Sigmoid colon (tissue), 7 donors: ENCODE data around the gene DDR1. TPM values are rescaled to one million over a fixed set of nuclear protein-coding genes. Genes with fewer than 3 reads are reported as not detected.

Experiments used
- DNase-seq: peaks from one replicate; pipeline ENCODE4 v3.0.0-alpha.2; 2019
- H3K27ac ChIP-seq, 4 donors: fragments of 200-600 bp; sonication (generic); one replicate each; pipeline ENCODE4 v1.5.1; 2016 to 2019; ENCODE audit warnings: mild to moderate bottlenecking in 1 of 4
- H3K27me3 ChIP-seq, 3 donors: fragments of 200-600 bp; sonication (generic); one replicate each; pipeline ENCODE4 v1.5.1; 2019; ENCODE audit warnings: mild to moderate bottlenecking in 1 of 3
- H3K36me3 ChIP-seq, 4 donors: fragments of 200-600 bp; sonication (generic); one replicate each; pipeline ENCODE4 v1.5.1; 2016 to 2019
- H3K4me1 ChIP-seq, 4 donors: fragments of 200-600 bp; sonication (generic); one replicate each; pipeline ENCODE4 v1.5.1; 2017 to 2019
- H3K4me3 ChIP-seq, 4 donors: fragments of 200-600 bp; sonication (generic); one replicate each; pipeline ENCODE4 v1.5.1; 2017 to 2019; ENCODE audit warnings: mild to moderate bottlenecking in 2 of 4, moderate library complexity in 1 of 4
- H3K9me3 ChIP-seq, 4 donors: fragments of 200-600 bp in 3 of 4; sonication (generic) in 3 of 4; one replicate each; pipeline versions ENCODE4 v1.5.1 to v1.6.1; 2013 to 2019
- CTCF ChIP-seq, 4 experiments: fragments of 450-650 bp in 3 of 4; fragments of 200-600 bp in 1 of 4; IDR thresholded peaks; one replicate each; pipeline ENCODE4 v1.5.1; 2016 to 2019; ENCODE audit warnings: antibody characterized with exemption in 4 of 4, mild to moderate bottlenecking in 3 of 4, moderate library complexity in 2 of 4
- EP300 ChIP-seq, 4 donors: sonication (generic); formaldehyde crosslinking; IDR thresholded peaks; one replicate each; pipeline ENCODE4 v1.6.1; 2017; ENCODE audit warnings: antibody characterized with exemption in 4 of 4
- POLR2A ChIP-seq, 2 donors: fragments of 450-650 bp; IDR thresholded peaks; one replicate each; pipeline ENCODE4 v1.6.1; 2016; ENCODE audit warnings: antibody characterized with exemption in 2 of 2, mild to moderate bottlenecking in 2 of 2, moderate library complexity in 2 of 2
- POLR2AphosphoS5 ChIP-seq, 4 donors: sonication (generic); formaldehyde crosslinking; IDR thresholded peaks; one replicate each; pipeline ENCODE4 v1.6.1; 2017; ENCODE audit warnings: antibody characterized with exemption in 4 of 4
- WGBS, 2 donors: extraction: QIAGEN DNeasy Blood & Tissue Kit; methylation state at CpG; one replicate each; pipeline ENCODE4 v1.1.7; 2013; 5-methylcytosine and 5-hydroxymethylcytosine counted together
- intact Hi-C: fragments of 100-400 bp; cut with DNase I; formaldehyde crosslinking; loops from one replicate; pipeline ENCODE4 v1.15.1; 2023
- polyA plus RNA-seq, 3 donors: library from polyadenylated mRNA; stranded (reverse); fragments of 200-250 nt; gene quantifications; one replicate each; pipeline ENCODE4 v1.2.3, GENCODE V29; 2013
- total RNA-seq, 4 donors: library from RNA; depleted of rRNA; stranded (reverse); fragments of >200 nt; gene quantifications; one replicate each; pipeline ENCODE4 v1.1.0, GENCODE V29; 2016
- donor health status: healthy with polysubstance abuse.
- donor health status: Bipolar disorder and iron deficiency.
- donor health status: healthy.

The DDR1 gene
- total RNA-seq (10 to 100 TPM in 2 of 4 donors, 1 to 10 TPM in 2; 7.9 to 25.2 (median 13.6) TPM), polyA plus RNA-seq (100 to 1,000 TPM in 1 of 3 donors, 10 to 100 TPM in 2; 25.7 to 110 (median 27.0) TPM)

GRCh38 chr6:30883685-30884520 lies at the start of gene DDR1:
TSS of gene DDR1 (plus strand) at chr6:30884519. CDS start at chr6:30888730, 4,211 bp downstream.
- DNase-seq, result peak; percentile 91
- TF ChIP-seq POLR2A (IDR thresholded peaks at IDR 0.05) (no peak), POLR2AphosphoS5 (IDR thresholded peaks at IDR 0.05) (peak in 1 of 4 donors; percentile 10)
- peak within 1 kb of the TSS; percentile 89 to 95 (median 94) for H3K27ac ChIP-seq
- H3K36me3 ChIP-seq, result peaks cover 0 to 2% (median under 1%) of the 10 kb centered on the region in 4 donors
- WGBS, 2 donors, result 3 to 7% methylated on average over 62 of the region's 62 CpGs
- peaks cover 0 to 46% (median 32%) of the 10 kb centered on the region in 4 donors for H3K4me1 ChIP-seq
- no peaks in the 10 kb centered on the region for H3K27me3 ChIP-seq
- H3K4me3 ChIP-seq, result peak within 1 kb of the TSS; percentile 80 to 93 (median 87)
- H3K9me3 ChIP-seq, result no peaks in the 10 kb centered on the region
- intact Hi-C loops, result loop anchor here (2.0 kb wide), 1 partner anchor 141 kb away; the partner anchor contains the start of gene FLOT1

- Histone ChIP-seq H3K9me3 (no peaks in the 10 kb centered on the region), H3K36me3 (no peaks in the 10 kb centered on the region), H3K27ac (no peak overlapping the region), H3K27me3 (no peaks in the 10 kb centered on the region), H3K4me3 (no peak overlapping the region), H3K4me1 (peaks cover 0 to 15% (median 0%) of the 10 kb centered on the region in 4 donors)
- TF ChIP-seq POLR2A (IDR thresholded peaks at IDR 0.05) (no peak), POLR2AphosphoS5 (IDR thresholded peaks at IDR 0.05) (no peak), EP300 (IDR thresholded peaks at IDR 0.05) (no peak), CTCF (IDR thresholded peaks at IDR 0.05) (no peak)
- WGBS, 2 donors, result 56 to 91% methylated on average over 4 of the region's 4 CpGs
- intact Hi-C loops, result no loop called here
- DNase-seq, result no peak
Observed at GRCh38 chr6:30834646-30835045, 49.7 kb upstream of the DDR1 start.

- H3K4me1 ChIP-seq, result peaks cover 0 to 15% (median 0%) of the 10 kb centered on the region in 4 donors
Observed at GRCh38 chr6:30835576-30835975, 48.7 kb upstream of the DDR1 start.

GRCh38 chr6:30836431-30836866 lies 47.9 kb upstream of the DDR1 start:
- WGBS, 2 donors, result 83 to 90% methylated on average over 1 of the region's 1 CpG
- Histone ChIP-seq H3K4me1 (peaks cover 0 to 15% (median 0%) of the 10 kb centered on the region in 4 donors), H3K9me3 (no peaks in the 10 kb centered on the region), H3K27ac (peak overlapping the region in 1 of 4 donors; percentile 17), H3K36me3 (no peaks in the 10 kb centered on the region), H3K4me3 (no peak overlapping the region), H3K27me3 (no peaks in the 10 kb centered on the region)
- no peak for DNase-seq
- intact Hi-C loops, result no loop called here
- no peak for TF ChIP-seq EP300 (IDR thresholded peaks at IDR 0.05)
- TF ChIP-seq POLR2A (IDR thresholded peaks at IDR 0.05), result no peak
- TF ChIP-seq POLR2AphosphoS5 (IDR thresholded peaks at IDR 0.05), result no peak
- TF ChIP-seq CTCF (IDR thresholded peaks at IDR 0.05), result no peak

More at GRCh38 chr6:30835576-30835975, 48.7 kb upstream of the DDR1 start:
- 90% methylated on average over 3 of the region's 3 CpGs for WGBS, 2 donors
- Histone ChIP-seq H3K27me3 (no peaks in the 10 kb centered on the region), H3K36me3 (no peaks in the 10 kb centered on the region), H3K9me3 (no peaks in the 10 kb centered on the region), H3K4me3 (no peak overlapping the region), H3K27ac (no peak overlapping the region)
- DNase-seq, result no peak
- intact Hi-C loops, result no loop called here
- TF ChIP-seq CTCF (IDR thresholded peaks at IDR 0.05), result no peak

- DNase-seq, result no peak
- TF ChIP-seq CTCF (IDR thresholded peaks at IDR 0.05) (no peak), POLR2AphosphoS5 (IDR thresholded peaks at IDR 0.05) (no peak), EP300 (IDR thresholded peaks at IDR 0.05) (no peak), POLR2A (IDR thresholded peaks at IDR 0.05) (no peak)
- Histone ChIP-seq H3K4me1 (peaks cover 0 to 15% (median 2%) of the 10 kb centered on the region in 4 donors), H3K4me3 (no peak overlapping the region), H3K9me3 (no peaks in the 10 kb centered on the region), H3K27ac (peak overlapping the region in 1 of 4 donors; percentile 17), H3K36me3 (no peaks in the 10 kb centered on the region), H3K27me3 (no peaks in the 10 kb centered on the region)
- intact Hi-C loops, result no loop called here
- 69 to 85% methylated on average over 3 of the region's 3 CpGs for WGBS, 2 donors
Observed at GRCh38 chr6:30836957-30837356, 47.4 kb upstream of the DDR1 start.
